Karpas-422 (cell line): ENCODE data around the gene EPHA4. TPM values are rescaled to one million over a fixed set of nuclear protein-coding genes. Genes with fewer than 3 reads are reported as not detected.

Experiments used
- DNase-seq: peaks from one replicate; pipeline ENCODE4 v3.0.0-alpha.2; 2015
- H2AFZ ChIP-seq: fragments of 200-600 bp; sonication (generic); 2 replicates; pipeline ENCODE4 v1.6.1; 2014; ENCODE audit warnings: antibody characterized with exemption, low read length, mixed read lengths
- H3K27ac ChIP-seq: fragments of 200-600 bp; sonication (generic); 2 replicates; pipeline ENCODE4 v1.5.1; 2014; ENCODE audit warnings: mild to moderate bottlenecking, low read length, moderate library complexity
- H3K27me3 ChIP-seq: fragments of 200-600 bp; sonication (generic); 2 replicates; pipeline ENCODE4 v1.6.1; 2014; ENCODE audit warnings: low read length, mixed read lengths
- H3K36me3 ChIP-seq: fragments of 200-600 bp; sonication (generic); 2 replicates; pipeline ENCODE4 v1.6.1; 2014; ENCODE audit warnings: low read length, mixed read lengths; ENCODE audit not compliant: insufficient read depth
- H3K4me1 ChIP-seq: fragments of 200-600 bp; sonication (generic); 2 replicates; pipeline ENCODE4 v1.6.1; 2014; ENCODE audit warnings: mild to moderate bottlenecking, low read length, mixed read lengths
- H3K4me2 ChIP-seq: fragments of 200-600 bp; sonication (generic); 2 replicates; pipeline ENCODE4 v1.6.1; 2014; ENCODE audit warnings: low read length, low read depth, mild to moderate bottlenecking; ENCODE audit not compliant: poor library complexity, severe bottlenecking
- H3K4me3 ChIP-seq: fragments of 200-600 bp; sonication (generic); 2 replicates; pipeline ENCODE4 v1.5.1; 2014; ENCODE audit warnings: mild to moderate bottlenecking, antibody characterized with exemption, low read length, mixed read lengths
- H3K79me2 ChIP-seq: fragments of 200-600 bp; sonication (generic); 2 replicates; pipeline ENCODE4 v1.6.1; 2014; ENCODE audit warnings: mild to moderate bottlenecking, low read length, mixed read lengths
- H3K9ac ChIP-seq: fragments of 200-600 bp; sonication (generic); 2 replicates; pipeline ENCODE4 v1.6.0; 2014; ENCODE audit warnings: low read length
- H3K9me2 ChIP-seq: fragments of 200-600 bp; sonication (generic), shearing (Covaris generic); replicated peaks from 2 replicates; pipeline ENCODE4 v1.6.0; 2014; ENCODE audit warnings: mild to moderate bottlenecking, low read length, moderate library complexity; ENCODE audit not compliant: insufficient read depth
- H3K9me3 ChIP-seq: fragments of 300-700, 200-600 bp; sonication (generic); 2 replicates; pipeline ENCODE4 v1.6.1; 2014; ENCODE audit warnings: low read length, mixed read lengths
- H4K20me1 ChIP-seq: fragments of 200-600 bp; sonication (generic); 2 replicates; pipeline ENCODE4 v1.6.1; 2014; ENCODE audit warnings: mild to moderate bottlenecking, antibody characterized with exemption, low read length, low read depth; ENCODE audit not compliant: insufficient read depth
- total RNA-seq: library from RNA; depleted of rRNA; stranded (reverse); fragments of >200 nt; shearing (Covaris generic); gene quantifications from 2 replicates; pipeline ENCODE4 v1.2.3, GENCODE V29; 2014; ENCODE audit warnings: low replicate concordance

The EPHA4 gene
- total RNA-seq, 1 experiment from 2014 or later = not detected

DNA sequence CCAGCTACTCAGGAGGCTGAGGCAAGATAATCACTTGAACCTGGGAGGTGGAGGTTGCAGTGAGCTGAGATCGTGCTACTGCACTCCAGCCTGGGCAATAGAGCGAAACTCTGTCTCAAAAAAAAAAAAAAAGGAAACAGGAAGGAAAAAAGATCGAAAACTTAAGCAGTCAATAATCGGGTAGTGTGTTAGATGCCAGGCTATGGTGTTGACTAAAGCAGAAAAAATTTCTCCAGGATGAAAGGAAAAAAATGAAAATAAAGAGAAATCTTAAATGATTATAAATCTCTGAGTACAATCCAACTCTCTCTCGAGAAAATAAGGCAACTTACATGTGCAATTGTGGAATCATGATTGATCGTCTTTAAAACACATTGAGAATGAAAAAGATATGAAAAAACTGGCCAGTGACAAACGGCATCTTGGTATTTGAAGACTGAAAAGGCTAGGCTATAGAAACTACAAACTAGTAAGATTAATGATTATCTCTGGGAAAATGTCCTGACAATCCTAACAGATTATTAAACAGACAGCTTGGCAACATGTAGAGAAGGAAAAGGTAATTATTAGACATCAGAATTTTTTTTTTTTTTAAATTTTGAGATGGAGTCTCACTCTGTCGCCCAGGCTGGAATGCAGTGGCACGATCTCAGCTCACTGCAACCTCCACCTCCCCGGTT, 16.3 kb upstream of the EPHA4 start:
- Histone ChIP-seq H3K4me2 (no peak overlapping the region), H3K27me3 (no peaks in the 10 kb centered on the region), H3K9me3 (no peaks in the 10 kb centered on the region), H3K79me2 (no peaks in the 10 kb centered on the region), H2AFZ (no peak overlapping the region), H3K4me3 (no peak overlapping the region), H3K9me2 (no peaks in the 10 kb centered on the region), H4K20me1 (no peaks in the 10 kb centered on the region), H3K9ac (no peak overlapping the region), H3K27ac (no peak overlapping the region), H3K4me1 (no peaks in the 10 kb centered on the region), H3K36me3 (no peaks in the 10 kb centered on the region)
- DNase-seq = no peak

GRCh38 chr2:221581986-221582385, 9.9 kb upstream of the EPHA4 start:
- Histone ChIP-seq H3K4me1 (no peaks in the 10 kb centered on the region), H3K27me3 (no peaks in the 10 kb centered on the region), H3K9ac (no peak overlapping the region)

GRCh38 chr2:221574231-221574570, 2.1 kb upstream of the EPHA4 start:
- no peak for DNase-seq
- no peaks in the 10 kb centered on the region for H3K79me2 ChIP-seq
- H3K27ac ChIP-seq = no peak overlapping the region
- H3K27me3 ChIP-seq = no peaks in the 10 kb centered on the region
- H4K20me1 ChIP-seq = no peaks in the 10 kb centered on the region
- peak overlapping the region; percentile 61 for H3K9ac ChIP-seq
- H3K4me2 ChIP-seq = peak overlapping the region; percentile 90
- no peaks in the 10 kb centered on the region for H3K9me2 ChIP-seq
- H3K4me1 ChIP-seq = peaks cover 28% of the 10 kb centered on the region
- no peaks in the 10 kb centered on the region for H3K36me3 ChIP-seq
- peak overlapping the region; percentile 66 for H3K4me3 ChIP-seq
- H2AFZ ChIP-seq = peak overlapping the region; percentile 85; the same call in 1 of the 2 replicates
- no peaks in the 10 kb centered on the region for H3K9me3 ChIP-seq

More at GRCh38 chr2:221581986-221582385, 9.9 kb upstream of the EPHA4 start:
- Histone ChIP-seq H3K27ac (no peak overlapping the region), H3K4me2 (no peak overlapping the region), H3K9me2 (no peaks in the 10 kb centered on the region), H3K9me3 (no peaks in the 10 kb centered on the region), H3K4me3 (no peak overlapping the region), H3K79me2 (no peaks in the 10 kb centered on the region), H4K20me1 (no peaks in the 10 kb centered on the region), H2AFZ (no peak overlapping the region), H3K36me3 (no peaks in the 10 kb centered on the region)
- no peak for DNase-seq

- no peaks in the 10 kb centered on the region for H4K20me1 ChIP-seq
- H3K9me2 ChIP-seq = no peaks in the 10 kb centered on the region
- H3K4me1 ChIP-seq = peaks cover 28% of the 10 kb centered on the region
- no peak overlapping the region for H3K27ac ChIP-seq
- H2AFZ ChIP-seq = peak overlapping the region; percentile 85; the same call in 1 of the 2 replicates
- H3K79me2 ChIP-seq = no peaks in the 10 kb centered on the region
- H3K27me3 ChIP-seq = no peaks in the 10 kb centered on the region
- H3K9ac ChIP-seq = peak overlapping the region; percentile 61
- DNase-seq = peak; percentile 90
- no peaks in the 10 kb centered on the region for H3K36me3 ChIP-seq
- H3K9me3 ChIP-seq = no peaks in the 10 kb centered on the region
- H3K4me2 ChIP-seq = peak overlapping the region; percentile 90
- H3K4me3 ChIP-seq = peak overlapping the region; percentile 66
These were observed 1.5 kb upstream of the EPHA4 start for GRCh38 chr2:221573430-221574230.

- Histone ChIP-seq H3K79me2 (no peaks in the 10 kb centered on the region), H3K9me3 (no peaks in the 10 kb centered on the region), H3K36me3 (no peaks in the 10 kb centered on the region), H3K4me1 (peaks cover 28% of the 10 kb centered on the region), H2AFZ (peak overlapping the region; percentile 71; the same call in 1 of the 2 replicates), H3K4me2 (peak overlapping the region; percentile 91), H3K9me2 (no peaks in the 10 kb centered on the region), H3K9ac (peak overlapping the region; percentile 47; the same call in 1 of the 2 replicates), H3K4me3 (peak overlapping the region; percentile 66), H4K20me1 (no peaks in the 10 kb centered on the region), H3K27ac (no peak overlapping the region), H3K27me3 (no peaks in the 10 kb centered on the region)
- no peak for DNase-seq
These were observed 821 bp upstream of the EPHA4 start for GRCh38 chr2:221572821-221573429.

GRCh38 chr2:221571551-221572218, 419 bp downstream of the EPHA4 start:
- no peaks in the 10 kb centered on the region for H3K27me3 ChIP-seq
- 0 out of 2 replicates have a peak overlapping the region, but pooled peaks have one; percentile 49 for H2AFZ ChIP-seq
- H3K79me2 ChIP-seq = no peaks in the 10 kb centered on the region
- H3K27ac ChIP-seq = no peak overlapping the region
- no peaks in the 10 kb centered on the region for H3K9me2 ChIP-seq
- no peaks in the 10 kb centered on the region for H4K20me1 ChIP-seq
- H3K4me1 ChIP-seq = peaks cover 28% of the 10 kb centered on the region
- H3K4me3 ChIP-seq = peak overlapping the region; percentile 66
- H3K4me2 ChIP-seq = peak overlapping the region; percentile 91
- no peaks in the 10 kb centered on the region for H3K9me3 ChIP-seq
- no peak overlapping the region; the same call in 1 of the 2 replicates for H3K9ac ChIP-seq
- DNase-seq = no peak
- H3K36me3 ChIP-seq = no peaks in the 10 kb centered on the region

DNA sequence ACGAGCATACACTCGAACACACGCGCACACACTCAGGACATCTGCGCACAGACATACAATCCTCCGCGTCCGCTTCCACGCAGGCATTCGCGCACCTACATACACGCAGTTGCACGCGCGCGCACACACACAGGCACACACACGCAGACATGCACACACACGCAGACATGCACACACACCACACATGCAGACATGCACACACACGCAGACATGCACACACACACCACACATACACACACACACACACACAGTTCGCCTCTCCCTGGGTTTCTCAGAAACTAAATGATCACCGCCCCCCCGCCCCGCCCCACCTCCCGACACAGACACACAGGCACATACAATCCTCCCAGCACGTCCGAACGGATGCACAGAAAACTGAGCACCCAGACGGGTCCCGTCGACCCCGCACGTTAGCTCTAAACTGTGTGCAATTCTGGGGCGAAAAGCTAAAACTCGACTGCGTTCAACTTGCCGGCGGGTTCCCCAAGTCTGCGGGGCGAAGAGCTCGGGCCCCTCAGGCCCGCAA, 1.0 kb downstream of the EPHA4 start:
- H3K4me2 ChIP-seq = peak overlapping the region; percentile 91
- H3K4me1 ChIP-seq = peaks cover 28% of the 10 kb centered on the region
- H3K79me2 ChIP-seq = no peaks in the 10 kb centered on the region
- H3K36me3 ChIP-seq = no peaks in the 10 kb centered on the region
- no peaks in the 10 kb centered on the region for H3K9me2 ChIP-seq
- H3K9me3 ChIP-seq = no peaks in the 10 kb centered on the region
- no peak overlapping the region for H3K9ac ChIP-seq
- no peak overlapping the region for H3K27ac ChIP-seq
- DNase-seq = no peak
- no peak overlapping the region; the same call in 1 of the 2 replicates for H3K4me3 ChIP-seq
- no peak overlapping the region for H2AFZ ChIP-seq
- no peaks in the 10 kb centered on the region for H4K20me1 ChIP-seq
- no peaks in the 10 kb centered on the region for H3K27me3 ChIP-seq
